Measurements from ENCODE around the gene TUT1.
A peak's percentile ranks its signal among the peaks of the same experiment; 100 is the strongest.
"Not testable (repeated sequence)": the region's sequence is repeated elsewhere in the genome, so short reads cannot be mapped to it uniquely, and the experiment has no call there.

TUT1 gene

GRCh38 chr11:62561677-62562230, 29.6 kb downstream of the TUT1 start:
- H3K27me3 Mint-ChIP-seq (ENCODE audit: low read depth); H3K4me3 Mint-ChIP-seq; H3K9me3 Mint-ChIP-seq; DNase-seq (ENCODE audit: low spot score): not testable (repeated sequence)
- Mint-ChIP-seq H3K36me3 (ENCODE audit: low read depth) (peaks cover 69% of the 10 kb centered on the region), H3K4me1 (ENCODE audit: low read depth) (peaks cover 47% of the 10 kb centered on the region), H3K27ac (peak overlapping the region; percentile 62)

GRCh38 chr11:62560566-62561103, 30.7 kb downstream of the TUT1 start:
- peak overlapping the region; percentile 46 for H3K27ac Mint-ChIP-seq
- H3K36me3 Mint-ChIP-seq (ENCODE audit: low read depth): peaks cover 58% of the 10 kb centered on the region
- peaks cover 50% of the 10 kb centered on the region for H3K4me1 Mint-ChIP-seq (ENCODE audit: low read depth)
- peak; percentile 69 for DNase-seq (ENCODE audit: low spot score)
- H3K27me3 Mint-ChIP-seq (ENCODE audit: low read depth): no peaks in the 10 kb centered on the region
- H3K4me3 Mint-ChIP-seq: no peak overlapping the region
- H3K9me3 Mint-ChIP-seq: no peaks in the 10 kb centered on the region

GRCh38 chr11:62559626-62560025, 31.7 kb downstream of the TUT1 start:
- H3K9me3 Mint-ChIP-seq; H3K27me3 Mint-ChIP-seq (ENCODE audit: low read depth); DNase-seq (ENCODE audit: low spot score): not testable (repeated sequence)
- H3K4me1 Mint-ChIP-seq (ENCODE audit: low read depth): peaks cover 56% of the 10 kb centered on the region
- peak overlapping the region; percentile 46 for H3K4me3 Mint-ChIP-seq
- H3K36me3 Mint-ChIP-seq (ENCODE audit: low read depth): peaks cover 50% of the 10 kb centered on the region
- H3K27ac Mint-ChIP-seq: peak overlapping the region; percentile 80

- Mint-ChIP-seq H3K4me3 (peak overlapping the region; percentile 46), H3K36me3 (ENCODE audit: low read depth) (peaks cover 50% of the 10 kb centered on the region), H3K9me3 (no peaks in the 10 kb centered on the region), H3K27me3 (ENCODE audit: low read depth) (no peaks in the 10 kb centered on the region), H3K27ac (peak overlapping the region; percentile 80), H3K4me1 (ENCODE audit: low read depth) (peaks cover 60% of the 10 kb centered on the region)
- DNase-seq (ENCODE audit: low spot score): no peak
Measured at GRCh38 chr11:62559204-62559603, 32.1 kb downstream of the TUT1 start.

GRCh38 chr11:62558669-62559068, 32.7 kb downstream of the TUT1 start:
- Mint-ChIP-seq H3K9me3 (no peaks in the 10 kb centered on the region), H3K27ac (peak overlapping the region; percentile 80), H3K4me1 (ENCODE audit: low read depth) (peaks cover 65% of the 10 kb centered on the region), H3K36me3 (ENCODE audit: low read depth) (peaks cover 46% of the 10 kb centered on the region), H3K27me3 (ENCODE audit: low read depth) (no peaks in the 10 kb centered on the region), H3K4me3 (peak overlapping the region; percentile 5)
- no peak for DNase-seq (ENCODE audit: low spot score)

- Mint-ChIP-seq H3K27ac (peak overlapping the region; percentile 99), H3K9me3 (no peaks in the 10 kb centered on the region), H3K36me3 (ENCODE audit: low read depth) (peaks cover 39% of the 10 kb centered on the region), H3K27me3 (ENCODE audit: low read depth) (no peaks in the 10 kb centered on the region), H3K4me3 (peak overlapping the region; percentile 83), H3K4me1 (ENCODE audit: low read depth) (peaks cover 77% of the 10 kb centered on the region)
- peak; percentile 75 for DNase-seq (ENCODE audit: low spot score)
Measured at GRCh38 chr11:62556875-62557631, 34.3 kb downstream of the TUT1 start.

GRCh38 chr11:62556108-62556874, 35.0 kb downstream of the TUT1 start:
- peak overlapping the region; percentile 99 for H3K27ac Mint-ChIP-seq
- H3K36me3 Mint-ChIP-seq (ENCODE audit: low read depth): peaks cover 34% of the 10 kb centered on the region
- no peaks in the 10 kb centered on the region for H3K9me3 Mint-ChIP-seq
- no peaks in the 10 kb centered on the region for H3K27me3 Mint-ChIP-seq (ENCODE audit: low read depth)
- peak; percentile 88 for DNase-seq (ENCODE audit: low spot score)
- peak overlapping the region; percentile 83 for H3K4me3 Mint-ChIP-seq
- H3K4me1 Mint-ChIP-seq (ENCODE audit: low read depth): peaks cover 84% of the 10 kb centered on the region

- no peaks in the 10 kb centered on the region for H3K9me3 Mint-ChIP-seq
- H3K4me3 Mint-ChIP-seq: peak overlapping the region; percentile 83
- peaks cover 85% of the 10 kb centered on the region for H3K4me1 Mint-ChIP-seq (ENCODE audit: low read depth)
- H3K36me3 Mint-ChIP-seq (ENCODE audit: low read depth): peaks cover 28% of the 10 kb centered on the region
- peak; percentile 71 for DNase-seq (ENCODE audit: low spot score)
- H3K27me3 Mint-ChIP-seq (ENCODE audit: low read depth): no peaks in the 10 kb centered on the region
- H3K27ac Mint-ChIP-seq: peak overlapping the region; percentile 99
Measured at GRCh38 chr11:62555464-62556107, 35.7 kb downstream of the TUT1 start.

GRCh38 chr11:62554387-62555167, 36.7 kb downstream of the TUT1 start:
- peaks cover 83% of the 10 kb centered on the region for H3K4me1 Mint-ChIP-seq (ENCODE audit: low read depth)
- H3K9me3 Mint-ChIP-seq: no peaks in the 10 kb centered on the region
- no peak for DNase-seq (ENCODE audit: low spot score)
- H3K27me3 Mint-ChIP-seq (ENCODE audit: low read depth): no peaks in the 10 kb centered on the region
- peak overlapping the region; percentile 83 for H3K4me3 Mint-ChIP-seq
- H3K27ac Mint-ChIP-seq: peak overlapping the region; percentile 99
- peaks cover 18% of the 10 kb centered on the region for H3K36me3 Mint-ChIP-seq (ENCODE audit: low read depth)

- peak overlapping the region; percentile 99 for H3K27ac Mint-ChIP-seq
- H3K36me3 Mint-ChIP-seq (ENCODE audit: low read depth): peaks cover 11% of the 10 kb centered on the region
- no peak for DNase-seq (ENCODE audit: low spot score)
- H3K9me3 Mint-ChIP-seq: no peaks in the 10 kb centered on the region
- no peaks in the 10 kb centered on the region for H3K27me3 Mint-ChIP-seq (ENCODE audit: low read depth)
- peaks cover 77% of the 10 kb centered on the region for H3K4me1 Mint-ChIP-seq (ENCODE audit: low read depth)
- H3K4me3 Mint-ChIP-seq: peak overlapping the region; percentile 83
Measured at GRCh38 chr11:62553839-62554361, 37.4 kb downstream of the TUT1 start.

GRCh38 chr11:62553080-62553838, 38.1 kb downstream of the TUT1 start:
- H3K27ac Mint-ChIP-seq: peak overlapping the region; percentile 99
- H3K4me1 Mint-ChIP-seq (ENCODE audit: low read depth): peaks cover 77% of the 10 kb centered on the region
- H3K9me3 Mint-ChIP-seq: no peaks in the 10 kb centered on the region
- H3K27me3 Mint-ChIP-seq (ENCODE audit: low read depth): no peaks in the 10 kb centered on the region
- H3K36me3 Mint-ChIP-seq (ENCODE audit: low read depth): peaks cover 10% of the 10 kb centered on the region
- DNase-seq (ENCODE audit: low spot score): peak; percentile 49
- H3K4me3 Mint-ChIP-seq: peak overlapping the region; percentile 73

- Mint-ChIP-seq H3K4me1 (ENCODE audit: low read depth) (peaks cover 78% of the 10 kb centered on the region), H3K27me3 (ENCODE audit: low read depth) (peaks cover 3% of the 10 kb centered on the region), H3K4me3 (peak overlapping the region; percentile 73), H3K36me3 (ENCODE audit: low read depth) (peaks cover 7% of the 10 kb centered on the region), H3K27ac (peak overlapping the region; percentile 99), H3K9me3 (no peaks in the 10 kb centered on the region)
- no peak for DNase-seq (ENCODE audit: low spot score)
Measured at GRCh38 chr11:62552485-62553079, 38.7 kb downstream of the TUT1 start.

Measured in T-helper 2 cell treated with Interferon-gamma antibody and Interleukin-4, amounts not matched to agents 5 μg/mL and 100 μg/mL, for 36 hours (primary cell).